ENCODE results near the gene ATCAY. TPM values are rescaled to one million over a fixed set of nuclear protein-coding genes. Genes with fewer than 3 reads are reported as not detected.

ATCAY gene
- total RNA-seq, 1 experiment from 2014 or later: not detected

GRCh38 chr19:3976495-3977241 lies 96.2 kb downstream of the ATCAY start:
- in situ Hi-C loops (cut with HindIII; ENCODE audit: low pct_unique_long_range_greater_than_20kb, low sequenced_read_pairs): loop anchor here (25.0 kb wide), 1 partner anchor 236 kb away; no protein-coding TSS in a partner anchor
- no peak for DNase-seq (ENCODE audit: low read depth)

Other genes with a start within 250 kb of the ATCAY start
- 2.3 and 6.4 TPM in 2 replicates for gene PIP5K1C, start 180.2 kb upstream of the ATCAY start, total RNA-seq (2014; rRNA removed; shearing (Covaris generic); ENCODE audit: low replicate concordance)
- 2.7 and 5.0 TPM in 2 replicates for gene TJP3, start 172.3 kb upstream of the ATCAY start, total RNA-seq (2014; rRNA removed; shearing (Covaris generic); ENCODE audit: low replicate concordance)
- 26.1 and 29.0 TPM in 2 replicates for gene APBA3, start 119.0 kb upstream of the ATCAY start, total RNA-seq (2014; rRNA removed; shearing (Covaris generic); ENCODE audit: low replicate concordance)
- 15.6 and 26.7 TPM in 2 replicates for gene MRPL54, start 118.0 kb upstream of the ATCAY start, total RNA-seq (2014; rRNA removed; shearing (Covaris generic); ENCODE audit: low replicate concordance)
- gene RAX2, start 108.5 kb upstream of the ATCAY start, total RNA-seq (2014; rRNA removed; shearing (Covaris generic); ENCODE audit: low replicate concordance): not detected in 2 replicates
- not detected in 2 replicates for gene MATK, start 94.3 kb upstream of the ATCAY start, total RNA-seq (2014; rRNA removed; shearing (Covaris generic); ENCODE audit: low replicate concordance)
- not detected in 2 replicates for gene ZFR2, start 11.6 kb upstream of the ATCAY start, total RNA-seq (2014; rRNA removed; shearing (Covaris generic); ENCODE audit: low replicate concordance)
- gene NMRK2, start 52.4 kb downstream of the ATCAY start, total RNA-seq (2014; rRNA removed; shearing (Covaris generic); ENCODE audit: low replicate concordance): not detected in 2 replicates
- 77.2 and 105 TPM in 2 replicates for gene DAPK3, start 90.4 kb downstream of the ATCAY start, total RNA-seq (2014; rRNA removed; shearing (Covaris generic); ENCODE audit: low replicate concordance)
- 2,780 and 2,952 TPM in 2 replicates for gene EEF2, start 104.8 kb downstream of the ATCAY start, total RNA-seq (2014; rRNA removed; shearing (Covaris generic); ENCODE audit: low replicate concordance)
- 18.2 and 18.4 TPM in 2 replicates for gene PIAS4, start 127.1 kb downstream of the ATCAY start, total RNA-seq (2014; rRNA removed; shearing (Covaris generic); ENCODE audit: low replicate concordance)
- 12.7 and 19.6 TPM in 2 replicates for gene ZBTB7A, start 186.2 kb downstream of the ATCAY start, total RNA-seq (2014; rRNA removed; shearing (Covaris generic); ENCODE audit: low replicate concordance)
- 318 and 353 TPM in 2 replicates for gene MAP2K2, start 243.4 kb downstream of the ATCAY start, total RNA-seq (2014; rRNA removed; shearing (Covaris generic); ENCODE audit: low replicate concordance)